LNCAP (cell line): ENCODE measurements around the gene PGAP6.
A peak's percentile ranks its signal among the peaks of the same experiment; 100 is the strongest.

Source experiments
- CTCF ChIP-seq: fragments of 450-650 bp; IDR thresholded peaks from 2 replicates; pipeline ENCODE4 v1.5.1; 2017; ENCODE audit warnings: mild to moderate bottlenecking

Gene PGAP6

GRCh38 chr16:397736-398332, 16.1 kb upstream of the PGAP6 start:
- TF ChIP-seq CTCF, result no peak

GRCh38 chr16:397135-397661, 15.4 kb upstream of the PGAP6 start, which contains the start of gene NME4:
Gene NME4, plus strand, starts transcription at chr16:397199. Its CDS starts 24 bp downstream, at chr16:397223.
- TF ChIP-seq CTCF, result no peak

- TF ChIP-seq CTCF, result no peak
Measured at GRCh38 chr16:396605-397004, 14.8 kb upstream of the PGAP6 start.

- TF ChIP-seq CTCF, result no peak
Measured at GRCh38 chr16:396199-396598, 14.4 kb upstream of the PGAP6 start.

- TF ChIP-seq CTCF, result no peak
Measured at GRCh38 chr16:392450-393030, 10.8 kb upstream of the PGAP6 start.

- peak; percentile 42; the same call in 1 of the 2 replicates for TF ChIP-seq CTCF
Measured at GRCh38 chr16:391885-392335, 10.1 kb upstream of the PGAP6 start.

GRCh38 chr16:389352-389751, 7.6 kb upstream of the PGAP6 start:
- TF ChIP-seq CTCF, result no peak
